Osteoblast (primary cell): ENCODE results near the gene SEMG2. TPM values are rescaled to one million over a fixed set of nuclear protein-coding genes. Genes with fewer than 3 reads are reported as not detected.

Experiments
- DNase-seq: peaks from one replicate; pipeline ENCODE4 v3.0.0; 2011; ENCODE audit warnings: low spot score, mixed read lengths; ENCODE audit not compliant: insufficient read length; ENCODE audit errors: missing footprints
- H2AFZ ChIP-seq: 2 replicates; pipeline ENCODE4 v1.6.0; 2011; ENCODE audit warnings: mild to moderate bottlenecking, low read length
- H3K27ac ChIP-seq: 2 replicates; pipeline ENCODE4 v1.5.1; 2011; ENCODE audit warnings: mild to moderate bottlenecking, low read depth, low read length, moderate library complexity
- H3K27me3 ChIP-seq: 2 replicates; pipeline ENCODE4 v1.6.0; 2012; ENCODE audit warnings: mild to moderate bottlenecking, control low read depth, inconsistent platforms, low read length, moderate library complexity; ENCODE audit not compliant: insufficient read depth
- H3K36me3 ChIP-seq: 2 replicates; pipeline ENCODE4 v1.5.1; 2011; ENCODE audit warnings: mild to moderate bottlenecking, low read length, control low read depth, moderate library complexity; ENCODE audit not compliant: insufficient read depth
- H3K4me1 ChIP-seq: 2 replicates; pipeline ENCODE4 v1.5.1; 2011; ENCODE audit warnings: mild to moderate bottlenecking, low read length, control low read depth, moderate library complexity; ENCODE audit not compliant: insufficient read depth
- H3K4me2 ChIP-seq: 2 replicates; pipeline ENCODE4 v1.6.0; 2011; ENCODE audit warnings: mild to moderate bottlenecking, low read length; ENCODE audit not compliant: insufficient read depth
- H3K4me3 ChIP-seq: fragments of 200-600 bp; sonication (generic); 3 replicates; pipeline ENCODE4 v1.5.1; 2012; ENCODE audit warnings: mild to moderate bottlenecking, low read length, inconsistent platforms; ENCODE audit not compliant: insufficient read depth
- H3K79me2 ChIP-seq: 2 replicates; pipeline ENCODE4 v1.6.0; 2012; ENCODE audit warnings: mild to moderate bottlenecking, low read length, control low read depth, inconsistent platforms; ENCODE audit not compliant: insufficient read depth
- H3K9me3 ChIP-seq: 2 replicates; pipeline ENCODE4 v1.5.1; 2011; ENCODE audit warnings: low read depth, low read length, control low read depth
- H4K20me1 ChIP-seq: 2 replicates; pipeline ENCODE4 v1.6.0; 2012; ENCODE audit warnings: mild to moderate bottlenecking, low read length, control low read depth; ENCODE audit not compliant: insufficient read depth
- CTCF ChIP-seq: IDR thresholded peaks from 2 replicates; pipeline ENCODE4 v1.5.1; 2011; ENCODE audit warnings: mild to moderate bottlenecking, low read depth, low read length, moderate library complexity; ENCODE audit errors: extremely low read depth
- total RNA-seq: library from RNA; depleted of rRNA; stranded (reverse); fragments of >200 nt; gene quantifications from 2 replicates; pipeline ENCODE4 v1.2.3, GENCODE V29; 2012

The SEMG2 gene
- total RNA-seq, 1 donor, result not detected

GRCh38 chr20:45176526-45177267 is 44.5 kb upstream of the SEMG2 start:
- DNase-seq, result no peak
- Histone ChIP-seq H3K27ac (no peak overlapping the region), H3K36me3 (no peaks in the 10 kb centered on the region), H3K79me2 (no peaks in the 10 kb centered on the region), H3K4me3 (no peak overlapping the region), H4K20me1 (no peaks in the 10 kb centered on the region), H3K4me2 (no peak overlapping the region), H3K4me1 (no peaks in the 10 kb centered on the region), H2AFZ (no peak overlapping the region), H3K27me3 (peaks cover 25% of the 10 kb centered on the region), H3K9me3 (no peaks in the 10 kb centered on the region)
- TF ChIP-seq CTCF, result no peak

GRCh38 chr20:45179166-45179565 is 42.0 kb upstream of the SEMG2 start:
- Histone ChIP-seq H4K20me1 (no peaks in the 10 kb centered on the region), H3K4me2 (no peak overlapping the region), H3K4me3 (no peak overlapping the region), H3K27me3 (peaks cover 21% of the 10 kb centered on the region), H3K79me2 (no peaks in the 10 kb centered on the region), H3K9me3 (no peaks in the 10 kb centered on the region), H3K4me1 (no peaks in the 10 kb centered on the region), H3K27ac (no peak overlapping the region), H3K36me3 (no peaks in the 10 kb centered on the region), H2AFZ (no peak overlapping the region)
- no peak for TF ChIP-seq CTCF
- DNase-seq, result peak; percentile 60

- no peak for DNase-seq
- Histone ChIP-seq H2AFZ (no peak overlapping the region), H3K9me3 (no peaks in the 10 kb centered on the region), H3K36me3 (no peaks in the 10 kb centered on the region), H3K27me3 (peaks cover 10% of the 10 kb centered on the region), H3K4me3 (no peak overlapping the region), H3K79me2 (no peaks in the 10 kb centered on the region), H3K4me2 (no peak overlapping the region), H3K27ac (no peak overlapping the region), H4K20me1 (no peaks in the 10 kb centered on the region), H3K4me1 (no peaks in the 10 kb centered on the region)
- no peak for TF ChIP-seq CTCF
Measured at GRCh38 chr20:45181639-45182038, 39.5 kb upstream of the SEMG2 start.

- H3K4me2 ChIP-seq, result no peak overlapping the region
- H3K9me3 ChIP-seq, result no peaks in the 10 kb centered on the region
- H3K4me3 ChIP-seq, result no peak overlapping the region
- no peak overlapping the region for H3K27ac ChIP-seq
- H3K27me3 ChIP-seq, result no peaks in the 10 kb centered on the region
- no peak for TF ChIP-seq CTCF
- no peaks in the 10 kb centered on the region for H3K79me2 ChIP-seq
- H3K4me1 ChIP-seq, result no peaks in the 10 kb centered on the region
- H4K20me1 ChIP-seq, result no peaks in the 10 kb centered on the region
- no peaks in the 10 kb centered on the region for H3K36me3 ChIP-seq
- DNase-seq, result no peak
- H2AFZ ChIP-seq, result no peak overlapping the region
Measured at GRCh38 chr20:45183084-45183483, 38.1 kb upstream of the SEMG2 start.
